Measurements from ENCODE around the gene STX18. TPM values are rescaled to one million over a fixed set of nuclear protein-coding genes. Genes with fewer than 3 reads are reported as not detected.

Gene STX18
- total RNA-seq, 2 donors from 2014 or later, result 18.5 to 39.8 TPM

DNA sequence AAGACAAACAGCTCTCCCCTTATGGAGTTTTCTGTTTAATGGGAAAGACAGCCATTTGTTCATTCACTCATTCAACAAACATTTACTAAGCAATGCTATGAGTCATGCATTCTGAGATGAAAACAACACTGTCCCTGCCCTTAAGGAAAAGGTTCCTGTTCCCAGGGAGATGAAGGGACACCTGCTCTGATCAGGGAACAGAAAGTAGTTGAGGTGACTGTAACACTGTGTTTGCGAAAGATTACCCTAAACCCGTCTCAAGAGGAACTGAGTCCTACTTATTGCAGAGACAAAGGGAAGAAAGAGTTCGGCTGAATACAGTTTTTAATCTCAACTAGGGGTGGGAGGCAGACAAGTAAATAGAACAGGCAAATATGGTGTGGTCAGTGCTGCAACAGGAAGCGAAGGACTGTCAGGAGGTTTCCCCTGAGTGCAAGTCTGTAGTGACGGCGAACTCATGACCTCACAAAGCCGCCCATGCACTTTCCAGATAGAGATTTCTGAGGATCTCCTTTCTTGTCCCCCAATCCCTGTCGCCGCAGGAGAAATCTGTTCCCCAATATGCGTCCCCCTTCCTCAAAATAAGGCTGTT is 712 bp downstream of the STX18 start:
- DNase-seq (ENCODE audit: low spot score) (no peak), ATAC-seq (ENCODE audit: insufficient number of reproducible peaks, low FRiP score, low read depth) (no peak)
- peak overlapping the region; percentile 87 for H3K4me3 ChIP-seq
- no peaks in the 10 kb centered on the region for H3K9me3 ChIP-seq
- H3K27ac ChIP-seq, result peak overlapping the region; percentile 53 to 56
- H3K27me3 ChIP-seq (replicated peaks; ENCODE audit: insufficient read depth), result no peaks in the 10 kb centered on the region
- TF ChIP-seq, protein P1, sequence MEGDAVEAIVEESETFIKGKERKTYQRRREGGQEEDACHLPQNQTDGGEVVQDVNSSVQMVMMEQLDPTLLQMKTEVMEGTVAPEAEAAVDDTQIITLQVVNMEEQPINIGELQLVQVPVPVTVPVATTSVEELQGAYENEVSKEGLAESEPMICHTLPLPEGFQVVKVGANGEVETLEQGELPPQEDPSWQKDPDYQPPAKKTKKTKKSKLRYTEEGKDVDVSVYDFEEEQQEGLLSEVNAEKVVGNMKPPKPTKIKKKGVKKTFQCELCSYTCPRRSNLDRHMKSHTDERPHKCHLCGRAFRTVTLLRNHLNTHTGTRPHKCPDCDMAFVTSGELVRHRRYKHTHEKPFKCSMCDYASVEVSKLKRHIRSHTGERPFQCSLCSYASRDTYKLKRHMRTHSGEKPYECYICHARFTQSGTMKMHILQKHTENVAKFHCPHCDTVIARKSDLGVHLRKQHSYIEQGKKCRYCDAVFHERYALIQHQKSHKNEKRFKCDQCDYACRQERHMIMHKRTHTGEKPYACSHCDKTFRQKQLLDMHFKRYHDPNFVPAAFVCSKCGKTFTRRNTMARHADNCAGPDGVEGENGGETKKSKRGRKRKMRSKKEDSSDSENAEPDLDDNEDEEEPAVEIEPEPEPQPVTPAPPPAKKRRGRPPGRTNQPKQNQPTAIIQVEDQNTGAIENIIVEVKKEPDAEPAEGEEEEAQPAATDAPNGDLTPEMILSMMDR (IDR thresholded peaks at IDR 0.05), result no peak
- peaks cover 3% of the 10 kb centered on the region for H3K36me3 ChIP-seq
- H3K4me1 ChIP-seq (ENCODE audit: control insufficient read depth in 1 of 2, low read depth in 2 of 2), result peaks cover 19 to 37% of the 10 kb centered on the region in 2 donors

DNA sequence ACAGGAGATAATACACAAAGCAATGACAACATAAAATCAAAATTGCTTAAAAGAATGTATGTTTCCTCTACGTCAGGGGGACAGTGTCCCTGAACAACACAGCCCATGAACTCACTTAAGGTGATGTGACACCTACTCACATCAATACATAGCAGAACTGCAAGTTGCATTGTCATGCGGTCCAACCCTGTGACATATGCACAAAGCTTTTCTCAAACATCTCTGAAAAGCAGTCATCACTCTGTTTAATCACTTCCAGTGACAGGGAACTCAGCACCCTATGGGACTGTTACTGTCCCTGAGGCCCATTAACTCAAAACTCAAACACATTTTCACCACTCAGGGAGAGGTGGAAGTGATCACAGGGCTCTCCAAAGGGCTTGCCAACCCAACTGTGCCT is 2.4 kb downstream of the STX18 start:
- H3K36me3 ChIP-seq, result no peaks in the 10 kb centered on the region
- H3K27me3 ChIP-seq (replicated peaks; ENCODE audit: insufficient read depth), result no peaks in the 10 kb centered on the region
- H3K9me3 ChIP-seq, result no peaks in the 10 kb centered on the region
- no peak overlapping the region for H3K4me3 ChIP-seq
- DNase-seq (ENCODE audit: low spot score), result no peak
- ATAC-seq (ENCODE audit: insufficient number of reproducible peaks, low FRiP score, low read depth), result no peak
- peaks cover 19 to 37% of the 10 kb centered on the region in 2 donors for H3K4me1 ChIP-seq (ENCODE audit: control insufficient read depth in 1 of 2, low read depth in 2 of 2)
- H3K27ac ChIP-seq, result no peak overlapping the region
- TF ChIP-seq, protein P1 (IDR thresholded peaks at IDR 0.05), result no peak

DNA sequence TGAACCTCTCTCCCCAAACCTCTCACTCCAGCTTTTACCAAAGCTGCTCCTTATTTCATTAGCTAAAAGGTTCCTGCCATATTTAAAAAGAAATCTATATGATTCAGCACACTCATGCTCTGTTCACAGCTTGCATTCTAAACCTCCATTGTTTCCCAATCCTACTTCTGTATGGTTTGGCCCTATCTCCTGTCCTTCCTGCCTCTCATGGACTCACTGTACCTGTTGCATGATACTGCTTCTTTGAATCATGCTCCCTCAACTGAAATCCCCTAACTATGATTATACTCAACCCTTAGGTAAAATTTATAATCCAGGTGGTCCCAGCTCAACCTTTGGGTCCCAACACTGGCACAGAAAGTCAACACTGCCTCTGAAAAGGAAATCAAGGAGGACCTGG is 6.3 kb downstream of the STX18 start:
- no peaks in the 10 kb centered on the region for H3K9me3 ChIP-seq
- peaks cover 7 to 20% of the 10 kb centered on the region in 2 donors for H3K4me1 ChIP-seq (ENCODE audit: control insufficient read depth in 1 of 2, low read depth in 2 of 2)
- no peaks in the 10 kb centered on the region for H3K36me3 ChIP-seq
- H3K4me3 ChIP-seq, result no peak overlapping the region
- DNase-seq (ENCODE audit: low spot score) (no peak), ATAC-seq (ENCODE audit: insufficient number of reproducible peaks, low FRiP score, low read depth) (no peak)
- TF ChIP-seq, protein P1 (IDR thresholded peaks at IDR 0.05), result no peak
- no peaks in the 10 kb centered on the region for H3K27me3 ChIP-seq (replicated peaks; ENCODE audit: insufficient read depth)
- no peak overlapping the region for H3K27ac ChIP-seq

DNA sequence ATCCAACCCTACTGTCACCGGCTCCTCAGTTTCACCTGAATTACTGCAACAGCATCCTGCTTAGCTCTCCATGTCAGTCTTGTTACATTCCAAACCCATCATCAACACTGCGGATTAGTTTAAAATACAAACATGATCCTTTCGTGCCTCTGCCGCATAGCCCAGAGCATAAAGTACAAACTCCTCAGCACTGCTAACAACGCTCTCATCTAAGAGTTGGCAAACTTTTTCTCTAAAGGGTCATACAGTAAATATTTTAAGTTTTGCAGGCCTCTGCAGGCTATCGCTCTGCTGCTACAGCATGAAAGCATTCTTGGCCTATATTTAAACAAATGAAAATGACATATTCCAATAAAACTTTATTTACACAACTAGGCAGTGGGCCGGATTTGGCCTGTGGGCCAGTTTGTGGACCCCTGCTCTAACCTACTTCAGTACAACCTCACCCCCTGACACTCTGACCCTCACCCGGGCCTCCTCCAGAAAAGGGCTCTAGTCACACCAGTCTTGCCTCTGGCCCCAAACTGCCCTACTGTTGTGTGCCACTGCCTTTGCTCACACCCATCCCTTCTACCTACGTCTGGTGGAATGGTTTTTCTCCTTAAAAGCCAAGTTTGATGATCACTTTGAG is 7.2 kb downstream of the STX18 start:
- Histone ChIP-seq H3K4me3 (no peak overlapping the region), H3K27ac (no peak overlapping the region), H3K9me3 (no peaks in the 10 kb centered on the region), H3K27me3 (replicated peaks; ENCODE audit: insufficient read depth) (no peaks in the 10 kb centered on the region), H3K4me1 (ENCODE audit: control insufficient read depth in 1 of 2, low read depth in 2 of 2) (peaks cover 2 to 10% of the 10 kb centered on the region in 2 donors), H3K36me3 (no peaks in the 10 kb centered on the region)
- no peak for DNase-seq (ENCODE audit: low spot score)
- TF ChIP-seq, protein P1 (IDR thresholded peaks at IDR 0.05), result no peak
- no peak for ATAC-seq (ENCODE audit: insufficient number of reproducible peaks, low FRiP score, low read depth)

DNA sequence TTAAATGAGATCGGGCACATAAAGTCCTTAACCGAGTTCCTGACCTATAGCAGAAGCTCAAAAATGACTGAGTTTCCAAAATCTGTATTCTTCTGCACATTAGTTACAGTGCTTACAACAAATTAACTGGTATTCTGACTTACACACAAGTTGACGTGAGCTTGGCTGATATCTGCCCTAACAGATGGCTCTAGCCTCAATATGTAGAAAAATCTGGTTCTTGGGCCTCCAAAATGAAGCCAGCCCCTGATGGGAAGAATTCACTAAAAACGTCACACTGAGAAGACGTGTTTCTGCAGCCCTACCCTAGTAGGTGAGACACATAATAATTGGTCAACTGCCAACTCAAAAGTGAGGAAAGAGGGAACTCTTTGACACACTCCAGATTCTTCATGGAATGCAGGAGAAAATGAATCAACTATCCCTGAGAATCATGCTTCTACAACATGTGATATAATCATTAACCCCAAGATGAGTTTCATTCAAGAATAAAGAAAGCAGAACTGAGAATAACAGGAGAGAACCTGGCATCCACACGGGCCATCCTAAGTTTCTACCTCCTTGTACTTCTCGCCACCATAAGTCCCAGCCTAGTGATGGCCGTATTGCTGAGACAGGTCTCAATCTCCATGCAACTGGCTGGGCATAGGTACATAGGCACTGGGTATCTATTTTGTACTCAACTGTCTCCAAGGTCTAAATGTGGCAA is 8.2 kb downstream of the STX18 start:
- Histone ChIP-seq H3K9me3 (no peaks in the 10 kb centered on the region), H3K36me3 (no peaks in the 10 kb centered on the region), H3K4me3 (no peak overlapping the region), H3K4me1 (ENCODE audit: control insufficient read depth in 1 of 2, low read depth in 2 of 2) (no peaks in the 10 kb centered on the region), H3K27ac (no peak overlapping the region), H3K27me3 (replicated peaks; ENCODE audit: insufficient read depth) (no peaks in the 10 kb centered on the region)
- ATAC-seq (ENCODE audit: insufficient number of reproducible peaks, low FRiP score, low read depth), result no peak
- DNase-seq (ENCODE audit: low spot score), result no peak
- TF ChIP-seq, protein P1 (IDR thresholded peaks at IDR 0.05), result no peak
